ENCODE results near the gene KCNIP1.

DNA sequence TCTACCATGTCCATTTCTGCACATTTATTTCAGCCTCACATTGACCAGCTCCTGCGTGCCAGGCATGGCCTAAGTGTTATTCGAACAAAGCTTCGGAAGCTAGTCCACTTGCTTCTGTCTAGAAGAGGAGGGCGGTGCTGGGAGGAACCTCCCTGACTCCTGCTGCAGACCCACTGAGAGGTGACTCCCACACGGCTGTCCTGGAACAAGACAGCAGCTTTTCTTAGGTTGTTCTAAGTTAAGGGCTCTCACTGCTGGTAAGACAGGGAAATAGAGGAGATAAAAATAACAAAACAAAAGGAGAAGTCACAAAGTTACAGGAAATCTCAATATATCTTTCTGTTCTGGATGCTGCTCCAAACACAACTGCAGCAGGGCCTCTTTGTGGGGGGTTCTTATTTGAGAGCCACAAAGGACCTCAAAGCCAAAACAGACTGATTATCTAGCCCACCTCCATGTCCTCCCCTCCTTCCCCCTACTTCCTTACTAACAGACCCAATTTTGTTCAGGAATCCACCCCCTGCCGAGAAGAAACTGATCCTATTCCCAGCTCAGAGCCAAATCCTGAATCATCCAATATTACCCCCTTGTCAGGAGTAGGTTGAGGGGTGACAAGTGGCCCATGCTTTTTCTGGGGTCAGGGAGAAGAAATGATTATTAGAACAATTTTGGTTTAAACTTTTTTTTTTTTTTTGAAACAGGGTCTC is 28.4 kb upstream of the KCNIP1 start:
- TF ChIP-seq EZH2phosphoT487 (IDR thresholded peaks at IDR 0.05; ENCODE audit: low read depth, severe bottlenecking, unreplicated experiment) (no peak), EZH2 (IDR thresholded peaks at IDR 0.05; ENCODE audit: borderline replicate concordance) (no peak)
- TF ChIP-seq, protein P1, sequence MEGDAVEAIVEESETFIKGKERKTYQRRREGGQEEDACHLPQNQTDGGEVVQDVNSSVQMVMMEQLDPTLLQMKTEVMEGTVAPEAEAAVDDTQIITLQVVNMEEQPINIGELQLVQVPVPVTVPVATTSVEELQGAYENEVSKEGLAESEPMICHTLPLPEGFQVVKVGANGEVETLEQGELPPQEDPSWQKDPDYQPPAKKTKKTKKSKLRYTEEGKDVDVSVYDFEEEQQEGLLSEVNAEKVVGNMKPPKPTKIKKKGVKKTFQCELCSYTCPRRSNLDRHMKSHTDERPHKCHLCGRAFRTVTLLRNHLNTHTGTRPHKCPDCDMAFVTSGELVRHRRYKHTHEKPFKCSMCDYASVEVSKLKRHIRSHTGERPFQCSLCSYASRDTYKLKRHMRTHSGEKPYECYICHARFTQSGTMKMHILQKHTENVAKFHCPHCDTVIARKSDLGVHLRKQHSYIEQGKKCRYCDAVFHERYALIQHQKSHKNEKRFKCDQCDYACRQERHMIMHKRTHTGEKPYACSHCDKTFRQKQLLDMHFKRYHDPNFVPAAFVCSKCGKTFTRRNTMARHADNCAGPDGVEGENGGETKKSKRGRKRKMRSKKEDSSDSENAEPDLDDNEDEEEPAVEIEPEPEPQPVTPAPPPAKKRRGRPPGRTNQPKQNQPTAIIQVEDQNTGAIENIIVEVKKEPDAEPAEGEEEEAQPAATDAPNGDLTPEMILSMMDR (IDR thresholded peaks at IDR 0.05; ENCODE audit: poor library complexity), result no peak

Data from hepatocyte (in vitro differentiated cells).